HL-60 (cell line): Measurements from ENCODE around the gene CTCF.
A peak's percentile ranks its signal among the peaks of the same experiment; 100 is the strongest.

Experiments used
- DNase-seq, 2 experiments: peaks; one replicate each; pipeline ENCODE4 v3.0.0-alpha.2; 2010 to 2020; ENCODE audit warnings: low read depth in 1 of 2, low spot score in 1 of 2
- H3K27ac ChIP-seq: fragments of 250-450 bp; sonication (Bioruptor Pico); replicated peaks from 2 replicates; pipeline ENCODE4 v1.5.1; 2020; ENCODE audit warnings: mild to moderate bottlenecking, moderate library complexity
- H3K27me3 ChIP-seq: fragments of 250-450 bp; sonication (Bioruptor Pico); 2 replicates; pipeline ENCODE4 v1.5.1; 2021; ENCODE audit warnings: mild to moderate bottlenecking, moderate library complexity; ENCODE audit not compliant: insufficient read depth, poor library complexity, severe bottlenecking
- H3K4me3 ChIP-seq: replicated peaks from 2 replicates; pipeline ENCODE4 v1.5.1; 2011; ENCODE audit warnings: mild to moderate bottlenecking, control low read depth, low read length; ENCODE audit not compliant: insufficient read depth
- CTCF ChIP-seq: IDR thresholded peaks from one replicate; pipeline ENCODE4 v1.5.1; 2011; ENCODE audit warnings: low read length, control low read depth, inconsistent platforms; ENCODE audit not compliant: insufficient read depth
- GABPA ChIP-seq: IDR thresholded peaks from 2 replicates; pipeline ENCODE4 v1.6.1; 2012; ENCODE audit warnings: low read depth
- POLR2AphosphoS5 ChIP-seq: IDR thresholded peaks from 2 replicates; pipeline ENCODE4 v1.6.1; 2012; ENCODE audit warnings: low read depth
- REST ChIP-seq: IDR thresholded peaks from 2 replicates; pipeline ENCODE4 v1.6.1; 2012; ENCODE audit warnings: low read depth; ENCODE audit not compliant: insufficient replicate concordance
- SPI1 ChIP-seq: IDR thresholded peaks from 2 replicates; pipeline ENCODE4 v1.6.1; 2012; ENCODE audit warnings: low read depth, mild to moderate bottlenecking, borderline replicate concordance

The CTCF gene

GRCh38 chr16:67562918-67563707 is 787 bp downstream of the CTCF start:
- TF ChIP-seq POLR2AphosphoS5 (peak; percentile 64), GABPA (no peak)
- DNase-seq = peak; percentile 56 to 58
- H3K27ac ChIP-seq = peak overlapping the region; percentile 99
- H3K27me3 ChIP-seq = no peaks in the 10 kb centered on the region
- H3K4me3 ChIP-seq = peak overlapping the region; percentile 56

GRCh38 chr16:67563708-67564468 is 1.6 kb downstream of the CTCF start:
- Histone ChIP-seq H3K27me3 (no peaks in the 10 kb centered on the region), H3K4me3 (peak overlapping the region; percentile 56), H3K27ac (peak overlapping the region; percentile 99)
- TF ChIP-seq GABPA (no peak), POLR2AphosphoS5 (no peak), SPI1 (no peak), REST (no peak), CTCF (no peak)
- peak; percentile 75 to 85 for DNase-seq

GRCh38 chr16:67565470-67566100 is 3.3 kb downstream of the CTCF start:
- TF ChIP-seq POLR2AphosphoS5 (no peak), GABPA (no peak)
- H3K27me3 ChIP-seq = no peaks in the 10 kb centered on the region
- no peak for DNase-seq
- H3K27ac ChIP-seq = no peak overlapping the region
- no peak overlapping the region for H3K4me3 ChIP-seq

- no peak overlapping the region for H3K4me3 ChIP-seq
- no peak for DNase-seq
- H3K27ac ChIP-seq = no peak overlapping the region
- TF ChIP-seq POLR2AphosphoS5 (no peak), SPI1 (no peak), GABPA (no peak), REST (no peak), CTCF (no peak)
- no peaks in the 10 kb centered on the region for H3K27me3 ChIP-seq
Observed at GRCh38 chr16:67571464-67571863, 9.1 kb downstream of the CTCF start.
